Sigmoid colon (tissue), 7 donors: ENCODE measurements around the gene IGLL1. TPM values are rescaled to one million over a fixed set of nuclear protein-coding genes. Genes with fewer than 3 reads are reported as not detected.
"Not testable (repeated sequence)": the region's sequence is repeated elsewhere in the genome, so short reads cannot be mapped to it uniquely, and the experiment has no call there.

Experiments
- DNase-seq: peaks from one replicate; pipeline ENCODE4 v3.0.0-alpha.2; 2019
- H3K27ac ChIP-seq, 4 donors: fragments of 200-600 bp; sonication (generic); one replicate each; pipeline ENCODE4 v1.5.1; 2016 to 2019; ENCODE audit warnings: mild to moderate bottlenecking in 1 of 4
- H3K27me3 ChIP-seq, 3 donors: fragments of 200-600 bp; sonication (generic); one replicate each; pipeline ENCODE4 v1.5.1; 2019; ENCODE audit warnings: mild to moderate bottlenecking in 1 of 3
- H3K36me3 ChIP-seq, 4 donors: fragments of 200-600 bp; sonication (generic); one replicate each; pipeline ENCODE4 v1.5.1; 2016 to 2019
- H3K4me1 ChIP-seq, 4 donors: fragments of 200-600 bp; sonication (generic); one replicate each; pipeline ENCODE4 v1.5.1; 2017 to 2019
- H3K4me3 ChIP-seq, 4 donors: fragments of 200-600 bp; sonication (generic); one replicate each; pipeline ENCODE4 v1.5.1; 2017 to 2019; ENCODE audit warnings: mild to moderate bottlenecking in 2 of 4, moderate library complexity in 1 of 4
- H3K9me3 ChIP-seq, 4 donors: fragments of 200-600 bp in 3 of 4; sonication (generic) in 3 of 4; one replicate each; pipeline versions ENCODE4 v1.5.1 to v1.6.1; 2013 to 2019
- EP300 ChIP-seq, 4 donors: sonication (generic); formaldehyde crosslinking; IDR thresholded peaks; one replicate each; pipeline ENCODE4 v1.6.1; 2017; ENCODE audit warnings: antibody characterized with exemption in 4 of 4
- POLR2A ChIP-seq, 2 donors: fragments of 450-650 bp; IDR thresholded peaks; one replicate each; pipeline ENCODE4 v1.6.1; 2016; ENCODE audit warnings: antibody characterized with exemption in 2 of 2, mild to moderate bottlenecking in 2 of 2, moderate library complexity in 2 of 2
- POLR2AphosphoS5 ChIP-seq, 4 donors: sonication (generic); formaldehyde crosslinking; IDR thresholded peaks; one replicate each; pipeline ENCODE4 v1.6.1; 2017; ENCODE audit warnings: antibody characterized with exemption in 4 of 4
- WGBS, 2 donors: extraction: QIAGEN DNeasy Blood & Tissue Kit; methylation state at CpG; one replicate each; pipeline ENCODE4 v1.1.7; 2013; 5-methylcytosine and 5-hydroxymethylcytosine counted together
- intact Hi-C: fragments of 100-400 bp; cut with DNase I; formaldehyde crosslinking; loops from one replicate; pipeline ENCODE4 v1.15.1; 2023
- polyA plus RNA-seq, 3 donors: library from polyadenylated mRNA; stranded (reverse); fragments of 200-250 nt; gene quantifications; one replicate each; pipeline ENCODE4 v1.2.3, GENCODE V29; 2013
- total RNA-seq, 4 donors: library from RNA; depleted of rRNA; stranded (reverse); fragments of >200 nt; gene quantifications; one replicate each; pipeline ENCODE4 v1.1.0, GENCODE V29; 2016
- TF ChIP-seq, protein P1 (sequence below), 4 experiments: fragments of 450-650 bp in 3 of 4; fragments of 200-600 bp in 1 of 4; IDR thresholded peaks; one replicate each; pipeline ENCODE4 v1.5.1; 2016 to 2019; ENCODE audit warnings: antibody characterized with exemption in 4 of 4, mild to moderate bottlenecking in 3 of 4, moderate library complexity in 2 of 4
- donor health status: healthy with polysubstance abuse.
- donor health status: Bipolar disorder and iron deficiency.
- donor health status: healthy.

The IGLL1 gene
- total and polyA plus RNA-seq, 7 donors: not detected

DNA sequence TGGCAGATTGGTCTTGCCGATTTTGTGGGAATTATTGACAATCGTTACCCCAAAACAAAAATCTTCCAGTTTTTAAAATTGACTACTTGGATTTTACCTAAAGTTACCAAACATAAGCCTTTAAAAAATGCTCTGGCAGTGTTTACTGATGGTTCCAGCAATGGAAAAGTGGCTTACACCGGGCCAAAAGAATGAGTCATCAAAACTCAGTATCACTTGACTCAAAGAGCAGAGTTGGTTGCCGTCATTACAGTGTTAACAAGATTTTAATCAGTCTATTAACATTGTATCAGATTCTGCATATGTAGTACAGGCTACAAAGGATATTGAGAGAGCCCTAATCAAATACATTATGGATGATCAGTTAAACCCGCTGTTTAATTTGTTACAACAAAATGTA lies 37.2 kb downstream of the IGLL1 start:
- intact Hi-C loops: loop anchor here (5.0 to 10.0 kb wide), 3 partner anchors 58 to 304 kb away; partner anchors contain the start of gene CHCHD10
- peaks cover 0 to 5% (median 0%) of the 10 kb centered on the region in 4 donors for H3K4me1 ChIP-seq
- peaks cover 0 to under 1% (median 0%) of the 10 kb centered on the region in 4 donors for H3K9me3 ChIP-seq
- no peaks in the 10 kb centered on the region for H3K36me3 ChIP-seq
- no peak overlapping the region for H3K27ac ChIP-seq
- H3K4me3 ChIP-seq: no peak overlapping the region
- TF ChIP-seq POLR2A (IDR thresholded peaks at IDR 0.05) (no peak), EP300 (IDR thresholded peaks at IDR 0.05) (no peak), POLR2AphosphoS5 (IDR thresholded peaks at IDR 0.05) (no peak)
- peak; percentile 39 for DNase-seq
- 71 to 74% methylated on average over 5 of the region's 5 CpGs for WGBS, 2 donors
- H3K27me3 ChIP-seq: no peaks in the 10 kb centered on the region

DNA sequence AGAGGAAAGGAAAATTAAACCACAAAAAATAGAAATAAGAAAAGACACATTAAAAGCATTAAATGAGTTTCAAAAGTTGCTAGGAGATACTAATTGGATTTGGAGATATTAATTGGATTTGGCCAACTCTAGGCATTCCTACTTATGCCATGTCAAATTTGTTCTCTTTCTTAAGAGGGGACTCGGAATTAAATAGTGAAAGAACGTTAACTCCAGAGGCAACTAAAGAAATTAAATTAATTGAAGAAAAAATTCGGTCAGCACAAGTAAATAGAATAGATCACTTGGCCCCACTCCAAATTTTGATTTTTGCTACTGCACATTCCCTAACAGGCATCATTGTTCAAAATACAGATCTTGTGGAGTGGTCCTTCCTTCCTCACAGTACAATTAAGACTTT lies 37.7 kb downstream of the IGLL1 start:
- H3K36me3 ChIP-seq, H3K9me3 ChIP-seq, DNase-seq, H3K27me3 ChIP-seq, H3K4me3 ChIP-seq, H3K4me1 ChIP-seq, H3K27ac ChIP-seq: not testable (repeated sequence)
- intact Hi-C loops: loop anchor here (5.0 to 10.0 kb wide), 3 partner anchors 58 to 305 kb away; partner anchors contain the start of gene CHCHD10
- 64 to 83% methylated on average over 3 of the region's 3 CpGs for WGBS, 2 donors

DNA sequence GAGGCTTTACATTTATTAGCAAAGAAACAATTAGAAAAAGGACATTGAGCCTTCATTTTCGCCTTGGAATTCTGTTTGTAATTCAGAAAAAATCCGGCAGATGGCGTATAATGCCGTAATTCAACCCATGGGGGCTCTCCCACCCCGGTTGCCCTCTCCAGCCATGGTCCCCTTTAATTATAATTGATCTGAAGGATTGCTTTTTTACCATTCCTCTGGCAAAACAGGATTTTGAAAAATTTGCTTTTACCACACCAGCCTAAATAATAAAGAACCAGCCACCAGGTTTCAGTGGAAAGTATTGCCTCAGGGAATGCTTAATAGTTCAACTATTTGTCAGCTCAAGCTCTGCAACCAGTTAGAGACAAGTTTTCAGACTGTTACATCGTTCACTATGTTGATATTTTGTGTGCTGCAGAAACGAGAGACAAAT lies 38.2 kb downstream of the IGLL1 start:
- not testable (repeated sequence) for H3K4me3 ChIP-seq, H3K9me3 ChIP-seq, H3K27ac ChIP-seq, H3K36me3 ChIP-seq, H3K27me3 ChIP-seq, H3K4me1 ChIP-seq
- DNase-seq: peak; percentile 50
- WGBS, 2 donors: 3 to 13% methylated on average over 7 of the region's 7 CpGs
- intact Hi-C loops: loop anchor here (5.0 to 10.0 kb wide), 3 partner anchors 57 to 305 kb away; partner anchors contain the start of gene CHCHD10
- TF ChIP-seq, protein P1, sequence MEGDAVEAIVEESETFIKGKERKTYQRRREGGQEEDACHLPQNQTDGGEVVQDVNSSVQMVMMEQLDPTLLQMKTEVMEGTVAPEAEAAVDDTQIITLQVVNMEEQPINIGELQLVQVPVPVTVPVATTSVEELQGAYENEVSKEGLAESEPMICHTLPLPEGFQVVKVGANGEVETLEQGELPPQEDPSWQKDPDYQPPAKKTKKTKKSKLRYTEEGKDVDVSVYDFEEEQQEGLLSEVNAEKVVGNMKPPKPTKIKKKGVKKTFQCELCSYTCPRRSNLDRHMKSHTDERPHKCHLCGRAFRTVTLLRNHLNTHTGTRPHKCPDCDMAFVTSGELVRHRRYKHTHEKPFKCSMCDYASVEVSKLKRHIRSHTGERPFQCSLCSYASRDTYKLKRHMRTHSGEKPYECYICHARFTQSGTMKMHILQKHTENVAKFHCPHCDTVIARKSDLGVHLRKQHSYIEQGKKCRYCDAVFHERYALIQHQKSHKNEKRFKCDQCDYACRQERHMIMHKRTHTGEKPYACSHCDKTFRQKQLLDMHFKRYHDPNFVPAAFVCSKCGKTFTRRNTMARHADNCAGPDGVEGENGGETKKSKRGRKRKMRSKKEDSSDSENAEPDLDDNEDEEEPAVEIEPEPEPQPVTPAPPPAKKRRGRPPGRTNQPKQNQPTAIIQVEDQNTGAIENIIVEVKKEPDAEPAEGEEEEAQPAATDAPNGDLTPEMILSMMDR (IDR thresholded peaks at IDR 0.05): peak; percentile 5 to 67 (median 38)

DNA sequence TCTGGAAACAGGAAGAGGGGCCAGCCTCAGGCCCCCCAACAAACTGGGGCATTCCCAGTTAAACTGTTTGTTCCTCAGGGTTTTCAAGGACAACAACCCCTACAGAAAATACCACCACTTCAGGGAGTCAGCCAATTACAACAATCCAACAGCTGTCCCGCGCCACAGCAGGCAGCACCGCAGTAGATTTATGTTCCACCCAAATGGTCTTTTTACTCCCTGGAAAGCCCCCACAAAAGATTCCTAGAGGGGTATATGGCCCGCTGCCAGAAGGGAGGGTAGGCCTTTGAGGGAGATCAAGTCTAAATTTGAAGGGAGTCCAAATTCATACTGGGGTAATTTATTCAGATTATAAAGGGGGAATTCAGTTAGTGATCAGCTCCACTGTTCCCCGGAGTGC lies 39.3 kb downstream of the IGLL1 start:
- not testable (repeated sequence) for H3K36me3 ChIP-seq, H3K9me3 ChIP-seq, H3K27me3 ChIP-seq, H3K4me3 ChIP-seq, H3K4me1 ChIP-seq, H3K27ac ChIP-seq
- peak; percentile 22 for DNase-seq
- intact Hi-C loops: loop anchor here (5.0 to 10.0 kb wide), 3 partner anchors 56 to 306 kb away; partner anchors contain the start of gene CHCHD10
- WGBS, 2 donors: 75 to 86% methylated on average over 5 of the region's 5 CpGs

DNA sequence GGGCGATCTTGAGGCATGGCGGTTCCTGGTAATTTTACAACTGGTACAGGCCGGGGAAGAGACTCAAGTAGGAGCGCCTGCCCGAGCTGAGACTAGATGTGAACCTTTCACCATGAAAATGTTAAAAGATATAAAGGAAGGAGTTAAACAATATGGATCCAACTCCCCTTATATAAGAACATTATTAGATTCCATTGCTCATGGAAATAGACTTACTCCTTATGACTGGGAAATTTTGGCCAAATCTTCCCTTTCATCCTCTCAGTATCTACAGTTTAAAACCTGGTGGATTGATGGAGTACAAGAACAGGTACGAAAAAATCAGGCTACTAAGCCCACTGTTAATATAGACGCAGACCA lies 40.3 kb downstream of the IGLL1 start:
- DNase-seq, H3K4me3 ChIP-seq, H3K9me3 ChIP-seq, H3K36me3 ChIP-seq, H3K27ac ChIP-seq, H3K27me3 ChIP-seq, H3K4me1 ChIP-seq: not testable (repeated sequence)
- WGBS, 2 donors: 17 to 20% methylated on average over 6 of the region's 7 CpGs
- intact Hi-C loops: loop anchor here (1.0 to 10.0 kb wide), 7 partner anchors 55 to 307 kb away; partner anchors contain the start of gene CHCHD10

DNA sequence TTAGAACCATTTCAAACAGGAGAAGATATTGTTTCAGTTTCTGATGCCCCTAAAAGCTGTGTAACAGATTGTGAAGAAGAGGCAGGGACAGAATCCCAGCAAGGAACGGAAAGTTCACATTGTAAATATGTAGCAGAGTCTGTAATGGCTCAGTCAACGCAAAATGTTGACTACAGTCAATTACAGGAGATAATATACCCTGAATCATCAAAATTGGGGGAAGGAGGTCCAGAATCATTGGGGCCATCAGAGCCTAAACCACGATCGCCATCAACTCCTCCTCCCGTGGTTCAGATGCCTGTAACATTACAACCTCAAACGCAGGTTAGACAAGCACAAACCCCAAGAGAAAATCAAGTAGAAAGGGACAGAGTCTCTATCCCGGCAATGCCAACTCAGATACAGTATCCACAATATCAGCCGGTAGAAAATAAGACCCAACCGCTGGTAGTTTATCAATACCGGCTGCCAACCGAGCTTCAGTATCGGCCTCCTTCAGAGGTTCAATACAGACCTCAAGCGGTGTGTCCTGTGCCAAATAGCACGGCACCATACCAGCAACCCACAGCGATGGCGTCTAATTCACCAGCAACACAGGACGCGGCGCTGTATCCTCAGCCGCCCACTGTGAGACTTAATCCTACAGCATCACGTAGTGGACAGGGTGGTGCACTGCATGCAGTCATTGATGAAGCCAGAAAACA lies 40.8 kb downstream of the IGLL1 start:
- H3K4me1 ChIP-seq: peaks cover 0 to 7% (median 0%) of the 10 kb centered on the region in 4 donors
- H3K27ac ChIP-seq: peak overlapping the region in 1 of 4 donors; percentile 31
- 13 to 31% methylated on average over 21 of the region's 21 CpGs for WGBS, 2 donors
- intact Hi-C loops: loop anchor here (1.0 to 10.0 kb wide), 4 partner anchors 104 to 222 kb away; no protein-coding TSS in a partner anchor
- H3K4me3 ChIP-seq: peak overlapping the region in 1 of 4 donors; percentile 2
- H3K27me3 ChIP-seq: no peaks in the 10 kb centered on the region
- H3K9me3 ChIP-seq: no peaks in the 10 kb centered on the region
- TF ChIP-seq, protein P1 (IDR thresholded peaks at IDR 0.05): peak; percentile 83 to 98 (median 96)
- TF ChIP-seq POLR2AphosphoS5 (IDR thresholded peaks at IDR 0.05) (no peak), POLR2A (IDR thresholded peaks at IDR 0.05) (no peak)
- DNase-seq: peak; percentile 89
- H3K36me3 ChIP-seq: no peaks in the 10 kb centered on the region

DNA sequence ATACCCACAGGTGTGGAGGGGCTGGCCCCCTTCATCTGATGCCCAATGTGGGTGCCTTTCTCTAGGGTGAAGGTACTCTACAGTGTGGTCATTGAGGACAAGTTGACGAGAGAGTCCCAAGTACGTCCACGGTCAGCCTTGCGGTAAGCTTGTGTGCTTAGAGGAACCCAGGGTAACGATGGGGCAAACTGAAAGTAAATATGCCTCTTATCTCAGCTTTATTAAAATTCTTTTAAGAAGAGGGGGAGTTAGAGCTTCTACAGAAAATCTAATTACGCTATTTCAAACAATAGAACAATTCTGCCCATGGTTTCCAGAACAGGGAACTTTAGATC lies 41.4 kb downstream of the IGLL1 start:
- not testable (repeated sequence) for H3K4me1 ChIP-seq, H3K27me3 ChIP-seq, H3K36me3 ChIP-seq, DNase-seq, H3K9me3 ChIP-seq, H3K4me3 ChIP-seq
- peak overlapping the region in 1 of 4 donors; percentile 12 for H3K27ac ChIP-seq
- intact Hi-C loops: loop anchor here (1.0 to 10.0 kb wide), 4 partner anchors 104 to 221 kb away; no protein-coding TSS in a partner anchor
- 23 to 75% methylated on average over 6 of the region's 6 CpGs for whole genome bisulfite sequencing, 2 donors

DNA sequence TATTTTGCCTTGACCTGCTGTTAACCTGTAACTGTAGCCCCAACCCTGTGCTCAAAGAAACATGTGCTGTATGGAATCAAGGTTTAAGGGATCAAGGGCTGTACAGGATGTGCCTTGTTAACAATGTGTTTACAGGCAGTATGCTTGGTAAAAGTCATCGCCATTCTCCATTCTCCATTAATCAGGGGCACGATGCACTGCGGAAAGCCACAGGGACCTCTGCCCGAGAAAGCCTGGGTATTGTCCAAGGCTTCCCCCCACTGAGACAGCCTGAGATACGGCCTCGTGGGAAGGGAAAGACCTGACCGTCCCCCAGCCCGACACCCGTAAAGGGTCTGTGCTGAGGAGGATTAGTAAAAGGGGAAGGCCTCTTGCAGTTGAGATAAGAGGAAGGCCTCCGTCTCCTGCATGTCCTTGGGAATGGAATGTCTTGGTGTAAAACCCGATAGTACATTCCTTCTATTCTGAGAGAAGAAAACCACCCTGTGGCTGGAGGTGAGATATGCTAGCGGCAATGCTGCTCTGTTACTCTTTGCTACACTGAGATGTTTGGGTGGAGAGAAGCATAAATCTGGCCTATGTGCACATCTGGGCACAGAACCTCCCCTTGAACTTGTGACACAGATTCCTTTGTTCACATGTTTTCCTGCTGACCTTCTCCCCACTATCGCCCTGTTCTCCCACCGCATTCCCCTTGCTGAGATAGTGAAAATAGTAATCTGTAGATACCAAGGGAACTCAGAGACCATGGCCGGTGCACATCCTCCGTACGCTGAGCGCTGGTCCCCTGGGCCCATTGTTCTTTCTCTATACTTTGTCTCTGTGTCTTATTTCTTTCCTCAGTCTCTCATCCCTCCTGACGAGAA lies 42.0 kb downstream of the IGLL1 start:
- not testable (repeated sequence) for H3K27me3 ChIP-seq, H3K4me3 ChIP-seq, H3K4me1 ChIP-seq, H3K9me3 ChIP-seq, H3K36me3 ChIP-seq
- 72 to 81% methylated on average over 19 of the region's 19 CpGs for WGBS, 2 donors
- H3K27ac ChIP-seq: peak overlapping the region in 1 of 4 donors; percentile 12
- peak; percentile 39 for DNase-seq
- intact Hi-C loops: loop anchor here (5.0 to 10.0 kb wide), 3 partner anchors 103 to 221 kb away; no protein-coding TSS in a partner anchor
